Measurements from ENCODE around the gene NCAM1.
A peak's percentile ranks its signal among the peaks of the same experiment; 100 is the strongest.

NCAM1 gene

GRCh38 chr11:113133071-113133470 lies 171.9 kb downstream of the NCAM1 start:
- DNase-seq (ENCODE audit: low spot score): no peak

- DNase-seq (ENCODE audit: low spot score): no peak
Observed at GRCh38 chr11:113134626-113135025, 173.4 kb downstream of the NCAM1 start.

GRCh38 chr11:113137713-113138529 lies 176.7 kb downstream of the NCAM1 start:
- DNase-seq (ENCODE audit: low spot score): no peak

- no peak for DNase-seq (ENCODE audit: low spot score)
Observed at GRCh38 chr11:113138731-113139130, 177.5 kb downstream of the NCAM1 start.

- no peak for DNase-seq (ENCODE audit: low spot score)
Observed at GRCh38 chr11:113141010-113141409, 179.8 kb downstream of the NCAM1 start.

GRCh38 chr11:113142508-113142907 lies 181.3 kb downstream of the NCAM1 start:
- DNase-seq (ENCODE audit: low spot score): no peak

GRCh38 chr11:113147249-113147648 lies 186.0 kb downstream of the NCAM1 start:
- DNase-seq (ENCODE audit: low spot score): no peak

- no peak for DNase-seq (ENCODE audit: low spot score)
Observed at GRCh38 chr11:113148076-113148475, 186.9 kb downstream of the NCAM1 start.

- DNase-seq (ENCODE audit: low spot score): no peak
Observed at GRCh38 chr11:113148652-113149051, 187.4 kb downstream of the NCAM1 start.

GRCh38 chr11:113151521-113151920 lies 190.3 kb downstream of the NCAM1 start:
- DNase-seq (ENCODE audit: low spot score): no peak

- no peak for DNase-seq (ENCODE audit: low spot score)
Observed at GRCh38 chr11:113152500-113152899, 191.3 kb downstream of the NCAM1 start.

- no peak for DNase-seq (ENCODE audit: low spot score)
Observed at GRCh38 chr11:113153847-113154246, 192.6 kb downstream of the NCAM1 start.

- DNase-seq (ENCODE audit: low spot score): no peak
Observed at GRCh38 chr11:113159988-113160807, 199.0 kb downstream of the NCAM1 start.

GRCh38 chr11:113160808-113161124 lies 199.5 kb downstream of the NCAM1 start:
- no peak for DNase-seq (ENCODE audit: low spot score)

GRCh38 chr11:113161711-113162591 lies 200.7 kb downstream of the NCAM1 start:
- DNase-seq (ENCODE audit: low spot score): no peak

- DNase-seq (ENCODE audit: low spot score): peak; percentile 12
Observed at GRCh38 chr11:113162592-113162962, 201.4 kb downstream of the NCAM1 start.

GRCh38 chr11:113163291-113164030 lies 202.2 kb downstream of the NCAM1 start:
- no peak for DNase-seq (ENCODE audit: low spot score)

- DNase-seq (ENCODE audit: low spot score): no peak
Observed at GRCh38 chr11:113166280-113166679, 205.1 kb downstream of the NCAM1 start.

GRCh38 chr11:113167599-113167998 lies 206.4 kb downstream of the NCAM1 start:
- DNase-seq (ENCODE audit: low spot score): no peak

GRCh38 chr11:113168354-113169342 lies 207.4 kb downstream of the NCAM1 start:
- DNase-seq (ENCODE audit: low spot score): no peak
